OCI-LY3 (cell line): ENCODE measurements around the gene FSTL4.

ENCODE experiments used
- H2AFZ ChIP-seq: fragments of 200-600, 300-600 bp; shearing (Covaris generic); 2 replicates; pipeline ENCODE4 v1.6.0; 2014; ENCODE audit warnings: antibody characterized with exemption, low read depth, low read length
- H3K27ac ChIP-seq: fragments of 200-600, 300-600 bp; sonication (generic); 2 replicates; pipeline ENCODE4 v1.5.1; 2014; ENCODE audit warnings: mild to moderate bottlenecking, low read length, moderate library complexity, mixed read lengths
- H3K27me3 ChIP-seq: fragments of 200-600, 300-600 bp; sonication (generic); 2 replicates; pipeline ENCODE4 v1.6.1; 2014; ENCODE audit warnings: low read depth, low read length, mixed read lengths
- H3K36me3 ChIP-seq: fragments of 200-600, 300-600 bp; sonication (generic); replicated peaks from 2 replicates; pipeline ENCODE3; 2014; ENCODE audit warnings: low read depth, low read length, mixed read lengths
- H3K4me1 ChIP-seq: fragments of 300-600, 200-600 bp; sonication (generic); 2 replicates; pipeline ENCODE4 v1.6.1; 2014; ENCODE audit warnings: low read length, mixed read lengths
- H3K4me2 ChIP-seq: fragments of 200-600, 300-600 bp; sonication (generic); 2 replicates; pipeline ENCODE4 v1.6.1; 2014; ENCODE audit warnings: low read length, mixed read lengths
- H3K4me3 ChIP-seq: fragments of 300-600, 200-600 bp; sonication (generic); 2 replicates; pipeline ENCODE4 v1.5.1; 2014; ENCODE audit warnings: antibody characterized with exemption, mild to moderate bottlenecking, low read length, moderate library complexity
- H3K79me2 ChIP-seq: fragments of 300-600, 200-600 bp; shearing (Covaris generic); 2 replicates; pipeline ENCODE4 v1.6.1; 2014; ENCODE audit warnings: mild to moderate bottlenecking, low read length, mixed read lengths
- H3K9ac ChIP-seq: fragments of 300-600, 200-600 bp; shearing (Covaris generic); 2 replicates; pipeline ENCODE4 v1.6.0; 2014; ENCODE audit warnings: mild to moderate bottlenecking, low read length, moderate library complexity
- H3K9me3 ChIP-seq: fragments of 200-600, 300-600 bp; shearing (Covaris generic); 2 replicates; pipeline ENCODE4 v1.6.1; 2014; ENCODE audit warnings: low read length, mixed read lengths; ENCODE audit not compliant: insufficient read depth
- H4K20me1 ChIP-seq: fragments of 200-600, 300-600 bp; sonication (generic); 2 replicates; pipeline ENCODE4 v1.6.1; 2016; ENCODE audit warnings: low read length, mixed read lengths; ENCODE audit not compliant: insufficient read depth
- EZH2phosphoT487 ChIP-seq: fragments of 200-600 bp; shearing (Covaris generic); IDR thresholded peaks from 2 replicates; pipeline ENCODE4 v1.6.1; 2018; ENCODE audit warnings: antibody characterized with exemption, mixed run types, low read depth
- TF ChIP-seq, protein P1 (sequence below): fragments of 200-600, 300-600 bp; sonication (generic); IDR thresholded peaks from 2 replicates; pipeline ENCODE4 v1.5.1; 2014; ENCODE audit warnings: antibody characterized with exemption, low read length, low read depth

The FSTL4 gene

DNA sequence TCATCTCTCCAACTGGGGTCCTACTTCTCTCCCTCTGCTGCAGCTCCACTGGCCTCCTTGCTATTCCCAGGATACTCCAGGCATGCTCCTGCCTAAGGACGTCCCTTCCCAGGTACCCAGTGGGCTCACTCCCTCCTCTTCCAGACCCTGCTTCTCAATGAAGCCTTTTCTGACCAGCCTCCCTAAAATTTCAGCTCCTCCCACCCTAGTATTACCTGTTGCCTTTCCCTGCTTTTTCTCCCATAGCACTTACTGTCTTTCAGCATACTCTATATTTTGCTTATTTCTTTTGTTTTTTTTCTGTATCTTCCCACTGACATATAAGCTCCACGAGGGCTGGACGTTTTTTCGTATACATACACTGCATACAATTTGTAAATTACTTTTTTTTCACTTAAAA is 26.1 kb upstream of the FSTL4 start:
- Histone ChIP-seq H2AFZ (no peak overlapping the region), H3K4me3 (no peak overlapping the region), H3K27ac (no peak overlapping the region), H3K79me2 (no peaks in the 10 kb centered on the region), H3K4me2 (no peak overlapping the region), H3K9me3 (no peaks in the 10 kb centered on the region), H3K27me3 (no peaks in the 10 kb centered on the region), H4K20me1 (no peaks in the 10 kb centered on the region), H3K4me1 (peaks cover 18% of the 10 kb centered on the region), H3K36me3 (no peaks in the 10 kb centered on the region), H3K9ac (no peak overlapping the region)
- TF ChIP-seq, protein P1, sequence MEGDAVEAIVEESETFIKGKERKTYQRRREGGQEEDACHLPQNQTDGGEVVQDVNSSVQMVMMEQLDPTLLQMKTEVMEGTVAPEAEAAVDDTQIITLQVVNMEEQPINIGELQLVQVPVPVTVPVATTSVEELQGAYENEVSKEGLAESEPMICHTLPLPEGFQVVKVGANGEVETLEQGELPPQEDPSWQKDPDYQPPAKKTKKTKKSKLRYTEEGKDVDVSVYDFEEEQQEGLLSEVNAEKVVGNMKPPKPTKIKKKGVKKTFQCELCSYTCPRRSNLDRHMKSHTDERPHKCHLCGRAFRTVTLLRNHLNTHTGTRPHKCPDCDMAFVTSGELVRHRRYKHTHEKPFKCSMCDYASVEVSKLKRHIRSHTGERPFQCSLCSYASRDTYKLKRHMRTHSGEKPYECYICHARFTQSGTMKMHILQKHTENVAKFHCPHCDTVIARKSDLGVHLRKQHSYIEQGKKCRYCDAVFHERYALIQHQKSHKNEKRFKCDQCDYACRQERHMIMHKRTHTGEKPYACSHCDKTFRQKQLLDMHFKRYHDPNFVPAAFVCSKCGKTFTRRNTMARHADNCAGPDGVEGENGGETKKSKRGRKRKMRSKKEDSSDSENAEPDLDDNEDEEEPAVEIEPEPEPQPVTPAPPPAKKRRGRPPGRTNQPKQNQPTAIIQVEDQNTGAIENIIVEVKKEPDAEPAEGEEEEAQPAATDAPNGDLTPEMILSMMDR = no peak
- TF ChIP-seq EZH2phosphoT487 = no peak

DNA sequence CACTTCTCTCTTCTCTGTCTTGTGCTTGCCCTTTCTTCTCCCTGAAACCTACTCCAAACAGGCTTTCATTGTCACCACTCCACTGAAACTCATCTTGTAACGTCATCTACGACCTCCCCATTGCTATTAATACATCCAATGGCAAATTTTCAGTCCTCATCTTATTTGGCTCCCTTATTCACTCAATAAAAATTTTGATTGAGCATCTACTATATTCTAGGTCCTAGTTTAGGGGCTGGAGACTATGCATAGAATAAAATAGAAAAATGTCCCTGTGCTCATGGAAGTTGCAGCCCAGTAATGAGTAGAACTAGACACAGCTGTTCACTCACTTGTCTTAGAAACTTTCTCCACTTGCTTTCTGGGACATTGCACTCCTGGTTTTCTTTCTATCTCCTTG is 24.9 kb upstream of the FSTL4 start:
- Histone ChIP-seq H3K27ac (no peak overlapping the region), H2AFZ (no peak overlapping the region), H3K9me3 (no peaks in the 10 kb centered on the region), H3K79me2 (no peaks in the 10 kb centered on the region), H3K4me3 (no peak overlapping the region), H3K9ac (no peak overlapping the region), H3K27me3 (no peaks in the 10 kb centered on the region), H3K4me1 (peaks cover 14% of the 10 kb centered on the region), H3K36me3 (no peaks in the 10 kb centered on the region), H4K20me1 (no peaks in the 10 kb centered on the region), H3K4me2 (no peak overlapping the region)
- TF ChIP-seq EZH2phosphoT487 = no peak
- TF ChIP-seq, protein P1 = no peak

DNA sequence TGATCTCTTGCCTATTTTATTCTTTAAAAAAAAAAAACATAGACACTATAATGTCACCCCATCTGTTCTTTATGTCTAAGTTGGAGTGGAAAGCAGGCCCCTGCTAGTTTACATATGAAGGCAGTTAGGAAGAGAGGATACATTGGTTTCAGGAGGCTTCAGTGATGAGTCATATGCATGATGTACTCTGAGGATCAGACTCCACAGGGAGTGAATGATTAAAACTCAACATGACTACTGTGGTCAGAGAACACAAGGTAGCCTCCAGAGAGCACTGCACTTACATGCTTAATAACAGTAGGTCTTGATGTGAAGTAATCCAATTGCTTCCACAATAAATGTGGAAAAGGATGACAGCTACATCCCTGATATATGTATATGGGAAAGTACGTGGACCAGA is 22.7 kb upstream of the FSTL4 start:
- Histone ChIP-seq H4K20me1 (no peaks in the 10 kb centered on the region), H3K4me1 (peaks cover 13% of the 10 kb centered on the region), H3K36me3 (no peaks in the 10 kb centered on the region), H3K4me2 (peak overlapping the region; percentile 4; the same call in 1 of the 2 replicates), H3K27me3 (no peaks in the 10 kb centered on the region), H3K4me3 (no peak overlapping the region), H2AFZ (no peak overlapping the region), H3K9me3 (no peaks in the 10 kb centered on the region), H3K79me2 (no peaks in the 10 kb centered on the region), H3K27ac (no peak overlapping the region), H3K9ac (no peak overlapping the region)
- no peak for TF ChIP-seq EZH2phosphoT487
- TF ChIP-seq, protein P1 = no peak

DNA sequence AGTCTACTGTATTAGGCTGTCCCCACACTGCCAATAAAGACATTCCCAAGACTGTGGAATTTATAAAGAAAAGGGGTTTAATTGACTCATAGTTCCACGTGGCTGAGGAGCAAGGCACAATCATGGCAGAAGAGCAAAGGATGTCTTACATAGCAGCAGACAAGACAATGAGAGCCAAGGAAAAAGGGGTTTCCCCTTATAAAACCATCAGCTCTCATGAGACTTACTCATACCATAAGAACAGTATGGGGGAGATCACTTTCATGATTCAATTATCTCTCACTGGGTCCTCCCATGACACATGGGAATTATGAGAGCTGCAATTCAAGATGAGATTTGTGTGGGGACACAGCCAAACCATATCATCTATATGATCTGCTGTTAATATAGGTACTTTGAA is 14.8 kb upstream of the FSTL4 start:
- H4K20me1 ChIP-seq = no peaks in the 10 kb centered on the region
- H2AFZ ChIP-seq = no peak overlapping the region
- H3K79me2 ChIP-seq = no peaks in the 10 kb centered on the region
- no peaks in the 10 kb centered on the region for H3K36me3 ChIP-seq
- TF ChIP-seq, protein P1 = no peak
- TF ChIP-seq EZH2phosphoT487 = no peak
- no peak overlapping the region for H3K4me3 ChIP-seq
- no peak overlapping the region for H3K4me2 ChIP-seq
- no peak overlapping the region for H3K9ac ChIP-seq
- no peaks in the 10 kb centered on the region for H3K9me3 ChIP-seq
- no peaks in the 10 kb centered on the region for H3K27me3 ChIP-seq
- peaks cover 7% of the 10 kb centered on the region; the same call in 1 of the 2 replicates for H3K4me1 ChIP-seq
- no peak overlapping the region for H3K27ac ChIP-seq
